Parathyroid adenoma (tissue), 2 donors: ENCODE results near the gene GAST.
"Not testable (repeated sequence)": the region's sequence is repeated elsewhere in the genome, so short reads cannot be mapped to it uniquely, and the experiment has no call there.

Experiments used
- H2AFZ ChIP-seq: fragments of 300-600 bp; sonication (generic); one replicate; pipeline ENCODE4 v1.7.0; 2017; ENCODE audit warnings: antibody characterized with exemption, mild to moderate bottlenecking
- H3K27ac ChIP-seq: fragments of 300-600 bp; sonication (generic); one replicate; pipeline ENCODE4 v1.7.0; 2017
- H3K27me3 ChIP-seq: fragments of 300-600 bp; sonication (generic); one replicate; pipeline ENCODE4 v1.7.0; 2017; ENCODE audit warnings: low read length; ENCODE audit not compliant: control insufficient read depth, insufficient read depth
- H3K36me3 ChIP-seq: fragments of 300-600 bp; sonication (generic); one replicate; pipeline ENCODE4 v1.7.0; 2017; ENCODE audit warnings: low read length; ENCODE audit not compliant: control insufficient read depth, insufficient read depth
- H3K4me1 ChIP-seq: fragments of 300-600 bp; sonication (generic); one replicate; pipeline ENCODE4 v1.7.0; 2017; ENCODE audit warnings: control low read depth
- H3K4me2 ChIP-seq: fragments of 300-600 bp; sonication (generic); one replicate; pipeline ENCODE4 v1.7.0; 2017; ENCODE audit warnings: low read length
- H3K4me3 ChIP-seq: fragments of 300-600 bp; sonication (generic); one replicate; pipeline ENCODE4 v1.7.0; 2017; ENCODE audit warnings: low read depth, low read length
- H3K79me2 ChIP-seq: fragments of 300-600 bp; sonication (generic); one replicate; pipeline ENCODE4 v1.7.0; 2017; ENCODE audit warnings: control low read depth
- H3K9ac ChIP-seq: fragments of 300-600 bp; sonication (generic); one replicate; pipeline ENCODE4 v1.7.0; 2017; ENCODE audit warnings: mild to moderate bottlenecking
- H3K9me3 ChIP-seq: fragments of 300-600 bp; sonication (generic); one replicate; pipeline ENCODE4 v1.7.0; 2017; ENCODE audit warnings: low read length; ENCODE audit not compliant: control insufficient read depth
- CTCF ChIP-seq: fragments of 300-600 bp; sonication (generic); IDR thresholded peaks from one replicate; pipeline ENCODE4 v1.7.0; 2017; ENCODE audit warnings: antibody characterized with exemption, mild to moderate bottlenecking
- donor health status: primary hyperparathyroidism.

Gene GAST

DNA sequence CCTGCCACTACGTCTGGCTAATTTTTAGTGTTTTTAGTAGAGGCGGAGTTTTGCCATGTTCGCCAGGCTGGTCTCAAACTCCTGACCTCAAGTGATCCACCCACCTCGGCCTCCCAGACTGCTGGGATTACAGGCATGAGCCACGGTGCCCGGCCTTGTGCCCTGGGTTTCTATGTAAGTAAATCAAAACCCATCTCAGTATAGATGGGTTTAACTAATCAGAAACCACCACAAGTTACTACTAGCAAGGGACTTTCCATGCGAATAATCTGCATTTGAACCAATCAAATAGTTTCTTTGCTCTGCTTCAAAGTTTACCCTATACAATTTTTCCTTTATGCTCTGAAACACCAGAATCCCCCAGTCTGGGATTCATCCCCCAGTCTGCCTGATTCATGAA, 40.0 kb upstream of the GAST start:
- H3K27ac ChIP-seq, result no peak overlapping the region
- H3K9me3 ChIP-seq, result no peaks in the 10 kb centered on the region
- H2AFZ ChIP-seq, result no peak overlapping the region
- no peak overlapping the region for H3K9ac ChIP-seq
- no peaks in the 10 kb centered on the region for H3K27me3 ChIP-seq
- H3K4me1 ChIP-seq, result peaks cover 2% of the 10 kb centered on the region
- no peaks in the 10 kb centered on the region for H3K79me2 ChIP-seq
- H3K4me3 ChIP-seq, result no peak overlapping the region
- no peak for TF ChIP-seq CTCF
- no peak overlapping the region for H3K4me2 ChIP-seq
- no peaks in the 10 kb centered on the region for H3K36me3 ChIP-seq

DNA sequence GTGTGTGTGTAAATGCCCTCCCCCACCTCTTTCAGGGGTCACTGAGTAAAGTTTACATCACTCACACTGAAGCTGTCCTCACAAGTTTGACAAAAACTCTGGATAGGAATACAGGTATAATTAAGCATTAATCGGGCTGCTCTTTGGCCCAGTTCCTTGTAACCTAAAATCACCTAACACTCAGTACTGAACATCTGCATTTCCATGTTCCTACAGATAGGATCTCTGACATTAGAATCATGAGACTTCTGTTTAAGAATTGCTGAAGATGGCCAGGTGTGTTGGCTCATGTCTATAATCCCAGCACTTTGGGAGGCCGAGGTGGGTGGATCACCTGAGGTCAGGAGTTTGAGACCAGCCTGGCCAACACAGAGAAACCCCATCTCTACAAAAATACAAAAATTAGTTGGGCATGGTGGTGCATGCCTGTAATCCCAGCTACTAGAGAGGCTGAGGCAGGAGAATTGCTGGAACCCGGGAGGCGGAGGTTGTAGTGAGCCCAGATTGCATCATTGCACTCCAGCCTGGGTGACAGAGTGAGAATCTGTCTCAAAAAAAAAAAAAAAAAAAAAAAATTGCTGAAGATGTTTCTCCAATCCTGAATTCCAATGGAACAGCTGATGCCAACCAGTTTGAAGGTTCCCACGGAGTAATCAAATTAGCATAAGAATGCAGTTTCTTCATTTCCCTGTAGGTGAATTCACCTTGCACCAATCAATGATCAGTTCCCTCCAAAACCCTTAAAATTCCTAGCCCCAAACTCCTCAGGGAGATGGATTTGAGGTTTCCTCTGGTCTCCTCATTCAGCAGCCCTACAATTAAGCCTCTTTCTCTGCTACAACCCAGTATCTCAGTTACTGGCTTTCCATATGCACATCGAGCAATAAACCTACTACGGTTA, 36.7 kb upstream of the GAST start:
- not testable (repeated sequence) for H3K4me2 ChIP-seq, H2AFZ ChIP-seq, H3K27ac ChIP-seq, H3K9me3 ChIP-seq, H3K4me1 ChIP-seq, H3K27me3 ChIP-seq, H3K9ac ChIP-seq, H3K79me2 ChIP-seq, H3K4me3 ChIP-seq, H3K36me3 ChIP-seq

- H3K79me2 ChIP-seq, result no peaks in the 10 kb centered on the region
- TF ChIP-seq CTCF, result no peak
- H3K27me3 ChIP-seq, result no peaks in the 10 kb centered on the region
- H3K4me3 ChIP-seq, result no peak overlapping the region
- H3K9me3 ChIP-seq, result no peaks in the 10 kb centered on the region
- no peak overlapping the region for H2AFZ ChIP-seq
- no peak overlapping the region for H3K27ac ChIP-seq
- no peaks in the 10 kb centered on the region for H3K4me1 ChIP-seq
- H3K36me3 ChIP-seq, result no peaks in the 10 kb centered on the region
- H3K9ac ChIP-seq, result no peak overlapping the region
- H3K4me2 ChIP-seq, result no peak overlapping the region
Observed at GRCh38 chr17:41676058-41676419, 36.1 kb upstream of the GAST start.

DNA sequence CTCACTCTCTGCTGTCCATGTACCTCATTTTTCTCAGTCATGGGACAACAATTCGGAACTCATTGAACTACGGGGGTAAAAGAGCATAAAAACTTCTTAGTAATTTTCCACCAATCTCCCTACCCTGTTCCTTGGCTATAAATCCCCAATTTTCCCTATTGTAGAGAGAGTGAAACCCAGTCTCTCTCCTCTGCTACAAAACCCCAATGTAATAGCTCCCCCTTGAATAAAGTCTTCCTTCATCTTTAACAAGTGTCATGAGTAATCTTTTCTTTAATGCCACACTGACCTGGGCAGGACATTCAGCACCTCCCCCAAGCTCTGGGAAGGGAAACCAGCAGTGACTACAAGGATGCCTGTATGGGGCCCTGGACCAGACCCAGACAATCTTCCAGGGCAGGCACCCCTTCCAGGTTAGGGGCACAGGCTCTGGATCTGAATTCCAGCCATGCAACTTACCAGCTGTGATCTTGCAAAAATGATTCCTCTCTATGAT, 33.7 kb upstream of the GAST start:
- no peaks in the 10 kb centered on the region for H3K27me3 ChIP-seq
- peak overlapping the region; percentile 48 for H2AFZ ChIP-seq
- peak overlapping the region; percentile 49 for H3K4me2 ChIP-seq
- no peaks in the 10 kb centered on the region for H3K36me3 ChIP-seq
- no peaks in the 10 kb centered on the region for H3K4me1 ChIP-seq
- H3K9ac ChIP-seq, result no peak overlapping the region
- no peaks in the 10 kb centered on the region for H3K79me2 ChIP-seq
- H3K4me3 ChIP-seq, result no peak overlapping the region
- peak overlapping the region; percentile 60 for H3K27ac ChIP-seq
- no peak for TF ChIP-seq CTCF
- H3K9me3 ChIP-seq, result no peaks in the 10 kb centered on the region

DNA sequence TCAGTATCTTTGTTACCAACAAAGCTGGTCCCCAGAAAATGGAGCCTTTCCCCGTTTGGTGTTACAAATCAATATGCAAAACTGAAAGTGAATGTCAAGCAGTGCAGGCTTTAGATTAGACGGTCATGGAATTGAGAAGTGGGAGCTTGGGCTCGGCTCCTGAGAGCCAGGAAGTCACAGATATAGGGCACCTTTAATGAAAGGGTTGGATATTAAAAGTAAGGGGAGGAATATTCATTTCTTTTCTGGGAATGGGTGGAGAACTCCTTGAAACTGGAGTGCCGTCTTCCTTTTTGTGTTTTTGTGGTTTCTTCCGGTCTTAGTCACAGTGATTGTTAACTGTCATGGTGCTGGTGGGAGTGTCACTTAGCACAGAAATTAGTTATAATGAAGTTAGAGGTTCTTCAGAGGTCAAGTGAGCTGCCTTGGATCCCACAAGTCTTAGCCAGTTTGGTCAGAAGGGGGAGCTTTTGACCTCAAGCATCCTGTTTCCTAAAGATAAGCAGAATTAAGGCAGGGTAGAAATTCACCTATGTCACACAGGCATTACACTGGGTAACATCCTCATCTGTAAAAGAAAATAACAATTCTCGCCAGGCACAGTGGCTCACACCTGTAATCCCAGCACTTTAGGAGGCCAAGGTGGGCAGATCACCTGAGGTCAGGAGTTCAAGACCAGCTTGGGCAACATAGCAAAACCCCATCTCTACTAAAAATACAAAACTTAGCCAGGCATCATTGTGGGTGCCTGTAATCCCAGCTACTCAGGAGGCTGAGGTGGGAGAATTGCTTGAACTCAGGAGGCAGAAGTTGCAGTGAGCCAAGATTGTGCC, 33.0 kb upstream of the GAST start:
- H3K4me2 ChIP-seq, result peak overlapping the region; percentile 49
- H3K9me3 ChIP-seq, result no peaks in the 10 kb centered on the region
- H3K4me1 ChIP-seq, result no peaks in the 10 kb centered on the region
- H3K79me2 ChIP-seq, result no peaks in the 10 kb centered on the region
- no peak overlapping the region for H3K4me3 ChIP-seq
- no peak overlapping the region for H3K9ac ChIP-seq
- TF ChIP-seq CTCF, result peak; percentile 11
- H2AFZ ChIP-seq, result peak overlapping the region; percentile 48
- peak overlapping the region; percentile 60 for H3K27ac ChIP-seq
- no peaks in the 10 kb centered on the region for H3K36me3 ChIP-seq
- H3K27me3 ChIP-seq, result no peaks in the 10 kb centered on the region
